Measurements from ENCODE around the gene METRN. TPM values are rescaled to one million over a fixed set of nuclear protein-coding genes. Genes with fewer than 3 reads are reported as not detected.
"Not testable (repeated sequence)": the region's sequence is repeated elsewhere in the genome, so short reads cannot be mapped to it uniquely, and the experiment has no call there.

The METRN gene
- total RNA-seq, 1 experiment from 2014 or later: 25.2 TPM

GRCh38 chr16:685967-686366 is 29.0 kb upstream of the METRN start:
- H3K79me2 ChIP-seq (ENCODE audit: low read length): peaks cover 30% of the 10 kb centered on the region
- H3K27me3 ChIP-seq (ENCODE audit: low read length): no peaks in the 10 kb centered on the region
- H3K27ac ChIP-seq (ENCODE audit: low read length): no peak overlapping the region
- peaks cover 36% of the 10 kb centered on the region for H3K4me1 ChIP-seq (ENCODE audit: low read length)
- no peak overlapping the region for H3K4me2 ChIP-seq (ENCODE audit: low read depth, low read length, poor library complexity, severe bottlenecking)
- DNase-seq: no peak
- peaks cover 9% of the 10 kb centered on the region for H4K20me1 ChIP-seq (ENCODE audit: insufficient read depth, low read depth, low read length)
- H3K9ac ChIP-seq (ENCODE audit: low read length): no peak overlapping the region
- no peak overlapping the region for H3K4me3 ChIP-seq (ENCODE audit: low read length)
- H3K36me3 ChIP-seq (ENCODE audit: insufficient read depth, low read length): 0 out of 2 replicates have a peak, but pooled peaks cover 4% of the 10 kb centered on the region
- no peaks in the 10 kb centered on the region; the same call in 1 of the 2 replicates for H3K9me2 ChIP-seq (replicated peaks; ENCODE audit: insufficient read depth, low read length)
- no peaks in the 10 kb centered on the region for H3K9me3 ChIP-seq (ENCODE audit: low read length)
- no peak overlapping the region for H2AFZ ChIP-seq (ENCODE audit: low read length)

- no peak for DNase-seq
- Histone ChIP-seq H3K9ac (ENCODE audit: low read length) (no peak overlapping the region), H3K36me3 (ENCODE audit: insufficient read depth, low read length) (0 out of 2 replicates have a peak, but pooled peaks cover 4% of the 10 kb centered on the region), H3K4me1 (ENCODE audit: low read length) (peaks cover 29% of the 10 kb centered on the region), H3K9me3 (ENCODE audit: low read length) (no peaks in the 10 kb centered on the region), H3K9me2 (replicated peaks; ENCODE audit: insufficient read depth, low read length) (no peaks in the 10 kb centered on the region; the same call in 1 of the 2 replicates), H4K20me1 (ENCODE audit: insufficient read depth, low read depth, low read length) (peaks cover 2% of the 10 kb centered on the region), H3K79me2 (ENCODE audit: low read length) (peaks cover 23% of the 10 kb centered on the region), H3K4me2 (ENCODE audit: low read depth, low read length, poor library complexity, severe bottlenecking) (no peak overlapping the region), H3K27ac (ENCODE audit: low read length) (no peak overlapping the region), H2AFZ (ENCODE audit: low read length) (no peak overlapping the region), H3K4me3 (ENCODE audit: low read length) (no peak overlapping the region), H3K27me3 (ENCODE audit: low read length) (no peaks in the 10 kb centered on the region)
These were observed 28.3 kb upstream of the METRN start for GRCh38 chr16:686459-687260.

- Histone ChIP-seq H3K4me2 (ENCODE audit: low read depth, low read length, poor library complexity, severe bottlenecking) (no peak overlapping the region), H3K9me3 (ENCODE audit: low read length) (no peaks in the 10 kb centered on the region), H3K4me1 (ENCODE audit: low read length) (peaks cover 21% of the 10 kb centered on the region), H3K27ac (ENCODE audit: low read length) (no peak overlapping the region), H3K27me3 (ENCODE audit: low read length) (no peaks in the 10 kb centered on the region), H3K36me3 (ENCODE audit: insufficient read depth, low read length) (no peaks in the 10 kb centered on the region), H3K9me2 (replicated peaks; ENCODE audit: insufficient read depth, low read length) (no peaks in the 10 kb centered on the region; the same call in 1 of the 2 replicates), H2AFZ (ENCODE audit: low read length) (no peak overlapping the region), H4K20me1 (ENCODE audit: insufficient read depth, low read depth, low read length) (no peaks in the 10 kb centered on the region), H3K4me3 (ENCODE audit: low read length) (no peak overlapping the region), H3K79me2 (ENCODE audit: low read length) (peaks cover 15% of the 10 kb centered on the region), H3K9ac (ENCODE audit: low read length) (no peak overlapping the region)
- no peak for DNase-seq
These were observed 27.4 kb upstream of the METRN start for GRCh38 chr16:687499-687898.

GRCh38 chr16:689175-689897 is 25.6 kb upstream of the METRN start:
- peak overlapping the region; percentile 97 for H3K4me3 ChIP-seq (ENCODE audit: low read length)

GRCh38 chr16:691242-691641 is 23.7 kb upstream of the METRN start:
- not testable (repeated sequence) for H2AFZ ChIP-seq (ENCODE audit: low read length); H3K9me2 ChIP-seq (replicated peaks; ENCODE audit: insufficient read depth, low read length); H3K4me2 ChIP-seq (ENCODE audit: low read depth, low read length, poor library complexity, severe bottlenecking); H4K20me1 ChIP-seq (ENCODE audit: insufficient read depth, low read depth, low read length); H3K9ac ChIP-seq (ENCODE audit: low read length); H3K4me3 ChIP-seq (ENCODE audit: low read length); H3K27me3 ChIP-seq (ENCODE audit: low read length); H3K9me3 ChIP-seq (ENCODE audit: low read length); H3K36me3 ChIP-seq (ENCODE audit: insufficient read depth, low read length); DNase-seq; H3K27ac ChIP-seq (ENCODE audit: low read length); H3K79me2 ChIP-seq (ENCODE audit: low read length)
- peaks cover 34% of the 10 kb centered on the region for H3K4me1 ChIP-seq (ENCODE audit: low read length)

More at GRCh38 chr16:689175-689897, 25.6 kb upstream of the METRN start:
- H3K36me3 ChIP-seq (ENCODE audit: insufficient read depth, low read length): no peaks in the 10 kb centered on the region
- H3K27ac ChIP-seq (ENCODE audit: low read length): peak overlapping the region; percentile 56
- peak overlapping the region; percentile 95 for H3K4me2 ChIP-seq (ENCODE audit: low read depth, low read length, poor library complexity, severe bottlenecking)
- no peak overlapping the region for H2AFZ ChIP-seq (ENCODE audit: low read length)
- H3K79me2 ChIP-seq (ENCODE audit: low read length): peaks cover 6% of the 10 kb centered on the region; the same call in 1 of the 2 replicates
- no peaks in the 10 kb centered on the region for H3K27me3 ChIP-seq (ENCODE audit: low read length)
- peaks cover 19% of the 10 kb centered on the region for H3K4me1 ChIP-seq (ENCODE audit: low read length)
- H3K9me3 ChIP-seq (ENCODE audit: low read length): no peaks in the 10 kb centered on the region
- no peak for DNase-seq
- H4K20me1 ChIP-seq (ENCODE audit: insufficient read depth, low read depth, low read length): no peaks in the 10 kb centered on the region
- H3K9me2 ChIP-seq (replicated peaks; ENCODE audit: insufficient read depth, low read length): no peaks in the 10 kb centered on the region; the same call in 1 of the 2 replicates
- H3K9ac ChIP-seq (ENCODE audit: low read length): peak overlapping the region; percentile 95

GRCh38 chr16:692356-693108 is 22.4 kb upstream of the METRN start:
- Histone ChIP-seq H2AFZ (ENCODE audit: low read length) (no peak overlapping the region), H3K36me3 (ENCODE audit: insufficient read depth, low read length) (no peaks in the 10 kb centered on the region), H3K27me3 (ENCODE audit: low read length) (no peaks in the 10 kb centered on the region), H3K9ac (ENCODE audit: low read length) (no peak overlapping the region), H3K4me1 (ENCODE audit: low read length) (peaks cover 34% of the 10 kb centered on the region), H3K9me3 (ENCODE audit: low read length) (no peaks in the 10 kb centered on the region), H3K4me3 (ENCODE audit: low read length) (no peak overlapping the region), H3K79me2 (ENCODE audit: low read length) (peaks cover 6% of the 10 kb centered on the region; the same call in 1 of the 2 replicates), H3K4me2 (ENCODE audit: low read depth, low read length, poor library complexity, severe bottlenecking) (no peak overlapping the region), H3K27ac (ENCODE audit: low read length) (no peak overlapping the region), H3K9me2 (replicated peaks; ENCODE audit: insufficient read depth, low read length) (no peaks in the 10 kb centered on the region; the same call in 1 of the 2 replicates), H4K20me1 (ENCODE audit: insufficient read depth, low read depth, low read length) (no peaks in the 10 kb centered on the region)
- no peak for DNase-seq

- DNase-seq: no peak
- peaks cover 34% of the 10 kb centered on the region for H3K4me1 ChIP-seq (ENCODE audit: low read length)
- H4K20me1 ChIP-seq (ENCODE audit: insufficient read depth, low read depth, low read length): no peaks in the 10 kb centered on the region
- no peak overlapping the region; the same call in 1 of the 2 replicates for H3K4me3 ChIP-seq (ENCODE audit: low read length)
- H3K4me2 ChIP-seq (ENCODE audit: low read depth, low read length, poor library complexity, severe bottlenecking): peak overlapping the region; percentile 74
- H3K79me2 ChIP-seq (ENCODE audit: low read length): peaks cover 6% of the 10 kb centered on the region; the same call in 1 of the 2 replicates
- no peaks in the 10 kb centered on the region for H3K27me3 ChIP-seq (ENCODE audit: low read length)
- no peaks in the 10 kb centered on the region for H3K9me3 ChIP-seq (ENCODE audit: low read length)
- no peaks in the 10 kb centered on the region for H3K36me3 ChIP-seq (ENCODE audit: insufficient read depth, low read length)
- 0 out of 2 replicates have a peak overlapping the region, but pooled peaks have one; percentile 5 for H2AFZ ChIP-seq (ENCODE audit: low read length)
- no peak overlapping the region; the same call in 1 of the 2 replicates for H3K9ac ChIP-seq (ENCODE audit: low read length)
- H3K9me2 ChIP-seq (replicated peaks; ENCODE audit: insufficient read depth, low read length): no peaks in the 10 kb centered on the region; the same call in 1 of the 2 replicates
- no peak overlapping the region for H3K27ac ChIP-seq (ENCODE audit: low read length)
These were observed 21.6 kb upstream of the METRN start for GRCh38 chr16:693364-693763.

Data from Karpas-422 (cell line).